ENCODE results near the gene PHF2. TPM values are rescaled to one million over a fixed set of nuclear protein-coding genes. Genes with fewer than 3 reads are reported as not detected.

Gene PHF2
- total and polyA plus RNA-seq, 2 donors (not counting 1 experiment from before 2014, with no cell fraction given) = 11.0 to 28.8 TPM

DNA sequence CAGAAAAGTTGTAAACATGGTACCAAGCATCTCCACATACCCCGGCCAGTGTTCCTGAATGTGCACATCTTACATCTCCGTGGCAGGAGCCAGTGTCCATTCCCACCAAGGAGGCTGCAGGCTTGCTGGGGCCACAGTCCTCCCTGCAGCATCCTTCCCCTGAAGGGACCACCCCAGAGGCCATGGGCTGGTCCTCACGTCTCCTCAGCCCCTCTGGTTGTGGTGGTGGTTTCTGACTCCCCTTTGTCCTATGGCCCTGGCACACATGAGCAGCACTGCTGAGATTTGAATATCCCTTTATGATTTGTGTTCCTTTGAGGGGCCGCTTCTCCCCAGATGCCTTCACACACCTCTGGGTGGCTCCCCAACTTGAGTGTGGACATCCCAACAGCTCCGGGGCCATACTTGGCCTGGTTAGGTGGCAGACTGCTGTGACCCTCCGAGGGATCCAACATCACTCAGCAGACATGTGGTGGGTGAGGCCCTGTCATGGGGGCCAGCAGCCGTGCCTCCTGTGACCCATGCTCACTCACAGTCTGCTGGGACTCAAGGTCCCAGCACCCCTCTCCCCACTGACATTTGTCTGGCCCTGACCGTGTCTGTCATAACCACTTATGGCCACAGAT lies 14.3 kb downstream of the PHF2 start:
- ChIA-PET POLR2A (no interaction called here), CTCF (no interaction called here)
- no peak overlapping the region for H3K4me3 ChIP-seq (ENCODE audit: control extremely low read depth in 1 of 5, extremely low read depth in 1 of 5, insufficient read depth in 1 of 5, low read depth in 2 of 5, low read length in 4 of 5)
- Mint-ChIP-seq H3K4me3 (no peak overlapping the region), H3K4me1 (peaks cover 39% of the 10 kb centered on the region), H3K27me3 (no peaks in the 10 kb centered on the region), H3K9me3 (ENCODE audit: insufficient read depth) (no peaks in the 10 kb centered on the region), H3K27ac (no peak overlapping the region)
- ATAC-seq (ENCODE audit: low read depth) (no peak), DNase-seq (no peak)
- intact Hi-C loops (cut with micrococcal nuclease) = no loop called here
- peaks cover 66% of the 10 kb centered on the region for H3K79me2 ChIP-seq (ENCODE audit: control insufficient read depth, insufficient read depth, low read length)
- no peak for TF ChIP-seq CTCF (IDR thresholded peaks at IDR 0.05)
- no peak for TF ChIP-seq EZH2 (IDR thresholded peaks at IDR 0.05; ENCODE audit: borderline replicate concordance, insufficient read depth, low read depth, low read length, poor library complexity, severe bottlenecking)
- WGBS (ENCODE audit: insufficient coverage) = 98% methylated on average over 5 of the region's 8 CpGs
- no peaks in the 10 kb centered on the region for H3K9me3 ChIP-seq (ENCODE audit: control extremely low read depth in 1 of 3, control insufficient read depth in 2 of 3, insufficient read depth in 1 of 3, low read length in 2 of 3)
- H3K36me3 ChIP-seq (replicated peaks in 1 of 2; ENCODE audit: control extremely low read depth in 1 of 2, control insufficient read depth in 1 of 2, extremely low read depth in 1 of 2, insufficient read depth in 2 of 2, low read length in 1 of 2) = no peaks in the 10 kb centered on the region
- H3K27me3 ChIP-seq (replicated peaks in 1 of 4; ENCODE audit: control extremely low read depth in 1 of 4, control insufficient read depth in 3 of 4, insufficient read depth in 4 of 4, low read length in 3 of 4) = no peaks in the 10 kb centered on the region
- H4K20me1 ChIP-seq (ENCODE audit: control insufficient read depth, insufficient read depth, low read length, poor library complexity, severe bottlenecking) = peaks cover 45% of the 10 kb centered on the region
- no peak overlapping the region for H3K27ac ChIP-seq (ENCODE audit: low read length in 2 of 2)
- no peak overlapping the region for H3K9ac ChIP-seq (ENCODE audit: low read length)
- H3K4me2 ChIP-seq (replicated peaks; ENCODE audit: low read depth, low read length, poor library complexity, severe bottlenecking) = no peak overlapping the region
- peaks cover 0 to 7% of the 10 kb centered on the region in 2 donors for H3K4me1 ChIP-seq (ENCODE audit: control insufficient read depth in 2 of 2, insufficient read depth in 2 of 2, low read length in 2 of 2)
- H2AFZ ChIP-seq (ENCODE audit: insufficient read depth, low read depth, low read length, poor library complexity, severe bottlenecking) = no peak overlapping the region

DNA sequence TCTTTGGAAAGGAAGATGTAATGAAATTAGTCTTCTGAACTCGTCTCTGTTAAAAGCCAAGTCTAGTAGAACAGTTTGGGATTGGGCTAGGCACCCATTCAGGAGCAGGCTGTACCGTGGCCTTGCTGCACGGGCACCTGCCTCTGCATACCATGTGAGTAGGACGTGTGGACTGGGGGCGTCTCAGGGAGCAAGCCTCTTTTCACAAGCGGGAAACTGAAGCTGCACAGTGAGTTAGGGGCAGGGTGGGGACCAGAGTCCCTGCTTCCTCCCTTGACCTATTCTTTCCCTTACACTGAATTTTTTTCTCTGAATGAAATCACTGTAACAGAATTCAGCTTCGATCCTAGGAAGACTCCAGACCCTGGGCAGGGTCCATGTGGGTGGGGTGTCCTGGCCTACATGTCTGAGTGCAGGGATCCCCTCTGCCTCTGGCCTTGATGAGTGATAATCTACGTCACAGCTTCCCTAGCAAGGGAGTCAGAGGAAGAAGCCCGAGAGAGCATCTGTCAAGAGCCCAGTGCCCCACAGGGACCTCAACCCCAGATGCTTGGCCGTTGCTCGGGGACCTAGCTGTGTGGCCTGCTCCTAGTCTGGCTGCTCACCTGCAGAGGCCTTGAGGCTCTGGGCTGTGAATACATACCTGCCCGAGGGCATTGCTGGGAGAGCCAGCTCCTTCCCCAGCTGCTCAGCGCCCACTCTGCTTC lies 15.1 kb downstream of the PHF2 start:
- Mint-ChIP-seq H3K27me3 (no peaks in the 10 kb centered on the region), H3K27ac (no peak overlapping the region), H3K4me1 (peaks cover 46% of the 10 kb centered on the region), H3K9me3 (ENCODE audit: insufficient read depth) (no peaks in the 10 kb centered on the region), H3K4me3 (no peak overlapping the region)
- Histone ChIP-seq H2AFZ (ENCODE audit: insufficient read depth, low read depth, low read length, poor library complexity, severe bottlenecking) (no peak overlapping the region), H3K4me3 (ENCODE audit: control extremely low read depth in 1 of 5, extremely low read depth in 1 of 5, insufficient read depth in 1 of 5, low read depth in 2 of 5, low read length in 4 of 5) (no peak overlapping the region), H3K4me2 (replicated peaks; ENCODE audit: low read depth, low read length, poor library complexity, severe bottlenecking) (no peak overlapping the region), H3K9me3 (ENCODE audit: control extremely low read depth in 1 of 3, control insufficient read depth in 2 of 3, insufficient read depth in 1 of 3, low read length in 2 of 3) (no peaks in the 10 kb centered on the region), H3K27ac (ENCODE audit: low read length in 2 of 2) (no peak overlapping the region), H3K79me2 (ENCODE audit: control insufficient read depth, insufficient read depth, low read length) (peaks cover 62% of the 10 kb centered on the region), H3K36me3 (replicated peaks in 1 of 2; ENCODE audit: control extremely low read depth in 1 of 2, control insufficient read depth in 1 of 2, extremely low read depth in 1 of 2, insufficient read depth in 2 of 2, low read length in 1 of 2) (no peaks in the 10 kb centered on the region), H3K9ac (ENCODE audit: low read length) (no peak overlapping the region), H4K20me1 (ENCODE audit: control insufficient read depth, insufficient read depth, low read length, poor library complexity, severe bottlenecking) (peaks cover 40% of the 10 kb centered on the region), H3K27me3 (replicated peaks in 1 of 4; ENCODE audit: control extremely low read depth in 1 of 4, control insufficient read depth in 3 of 4, insufficient read depth in 4 of 4, low read length in 3 of 4) (no peaks in the 10 kb centered on the region), H3K4me1 (ENCODE audit: control insufficient read depth in 2 of 2, insufficient read depth in 2 of 2, low read length in 2 of 2) (peaks cover 0 to 7% of the 10 kb centered on the region in 2 donors)
- ATAC-seq (ENCODE audit: low read depth) = no peak
- ChIA-PET CTCF (interaction anchor here (1.5 kb wide), 1 partner anchor 25 kb away, joined by 3 read pairs; no protein-coding TSS in a partner anchor), POLR2A (no interaction called here)
- TF ChIP-seq EZH2 (IDR thresholded peaks at IDR 0.05; ENCODE audit: borderline replicate concordance, insufficient read depth, low read depth, low read length, poor library complexity, severe bottlenecking) (no peak), CTCF (IDR thresholded peaks at IDR 0.05) (no peak)
- WGBS (ENCODE audit: insufficient coverage) = 69% methylated on average over 12 of the region's 13 CpGs
- intact Hi-C loops (cut with micrococcal nuclease) = no loop called here
- no peak for DNase-seq
